ENCODE measurements around the gene DCTPP1.

Gene DCTPP1

GRCh38 chr16:30382111-30382881 is 47.5 kb downstream of the DCTPP1 start, which contains the start of gene SEPTIN1:
Gene SEPTIN1, minus strand, starts transcription at chr16:30382561. Its CDS starts 19 bp downstream, at chr16:30382542.
- TF ChIP-seq ZFX (IDR thresholded peaks at IDR 0.05; ENCODE audit: borderline replicate concordance): no peak
- no peak for TF ChIP-seq CTCF (IDR thresholded peaks at IDR 0.05)
- peak within 1 kb of the TSS; percentile 97 for H3K27ac ChIP-seq

GRCh38 chr16:30381291-30382041 is 48.4 kb downstream of the DCTPP1 start:
- TF ChIP-seq CTCF (IDR thresholded peaks at IDR 0.05) (no peak), ZFX (IDR thresholded peaks at IDR 0.05; ENCODE audit: borderline replicate concordance) (no peak)
- H3K27ac ChIP-seq: peak overlapping the region; percentile 97

- TF ChIP-seq CTCF (IDR thresholded peaks at IDR 0.05): no peak
- TF ChIP-seq ZFX (IDR thresholded peaks at IDR 0.05; ENCODE audit: borderline replicate concordance): no peak
- peak overlapping the region; percentile 97 for H3K27ac ChIP-seq
Measured at GRCh38 chr16:30380803-30381208, 49.0 kb downstream of the DCTPP1 start.

GRCh38 chr16:30380072-30380802 is 49.6 kb downstream of the DCTPP1 start:
- TF ChIP-seq ZFX (IDR thresholded peaks at IDR 0.05; ENCODE audit: borderline replicate concordance): no peak
- no peak for TF ChIP-seq CTCF (IDR thresholded peaks at IDR 0.05)
- peak overlapping the region; percentile 97 for H3K27ac ChIP-seq

- TF ChIP-seq CTCF (IDR thresholded peaks at IDR 0.05) (no peak), ZFX (IDR thresholded peaks at IDR 0.05; ENCODE audit: borderline replicate concordance) (no peak)
Measured at GRCh38 chr16:30379158-30379783, 50.6 kb downstream of the DCTPP1 start.

GRCh38 chr16:30378236-30379157 is 51.3 kb downstream of the DCTPP1 start:
- no peak for TF ChIP-seq ZFX (IDR thresholded peaks at IDR 0.05; ENCODE audit: borderline replicate concordance)
- no peak for TF ChIP-seq CTCF (IDR thresholded peaks at IDR 0.05)

More at GRCh38 chr16:30379158-30379783, 50.6 kb downstream of the DCTPP1 start:
- H3K27ac ChIP-seq: peak overlapping the region; percentile 97

More at GRCh38 chr16:30378236-30379157, 51.3 kb downstream of the DCTPP1 start:
- peak overlapping the region; percentile 97 for H3K27ac ChIP-seq
